Gastrocnemius medialis (tissue), 4 donors: ENCODE results near the gene ATAD1.

Source experiments
- CTCF ChIP-seq, 5 experiments: fragments of 450-650 bp in 3 of 5; fragments of 200-600 bp in 2 of 5; sonication (generic) in 2 of 5; IDR thresholded peaks in 4 of 5; conservative IDR thresholded peaks in 1 of 5; 1 replicate in 4 of 5; 2 replicates in 1 of 5; pipeline ENCODE4 v1.5.1; 2016 to 2019; ENCODE audit warnings: antibody characterized with exemption in 5 of 5, mild to moderate bottlenecking in 3 of 5, moderate library complexity in 3 of 5
- POLR2A ChIP-seq, 2 donors: fragments of 450-650 bp; IDR thresholded peaks; one replicate each; pipeline ENCODE4 v1.6.1; 2017; ENCODE audit warnings: antibody characterized with exemption in 2 of 2, mild to moderate bottlenecking in 2 of 2, moderate library complexity in 2 of 2

GRCh38 chr10:87713707-87714106, 104.3 kb downstream of the ATAD1 start:
- TF ChIP-seq CTCF (IDR thresholded peaks at IDR 0.05 in 4 of 5, conservative IDR thresholded peaks at IDR 0.05 in 1 of 5) = no peak
- TF ChIP-seq POLR2A (IDR thresholded peaks at IDR 0.05) = no peak
